A673 (cell line): ENCODE data around the gene CDK11B.
"Not testable (repeated sequence)": the region's sequence is repeated elsewhere in the genome, so short reads cannot be mapped to it uniquely, and the experiment has no call there.

Source experiments
- EZH2 ChIP-seq: fragments of 200-600 bp; sonication (generic); IDR thresholded peaks from 2 replicates; pipeline ENCODE4 v1.6.1; 2017; ENCODE audit warnings: borderline replicate concordance, low read depth, mild to moderate bottlenecking, mixed read lengths, antibody characterized with exemption, low read length; ENCODE audit not compliant: poor library complexity, severe bottlenecking
- TF ChIP-seq, protein P1 (sequence below): fragments of 300-800, 200-600 bp; sonication (generic); conservative IDR thresholded peaks from 2 replicates; pipeline ENCODE4 v1.5.1; 2017; ENCODE audit warnings: low read depth, mild to moderate bottlenecking, antibody characterized with exemption, low read length, moderate library complexity, mixed read lengths

- TF ChIP-seq, protein P1, sequence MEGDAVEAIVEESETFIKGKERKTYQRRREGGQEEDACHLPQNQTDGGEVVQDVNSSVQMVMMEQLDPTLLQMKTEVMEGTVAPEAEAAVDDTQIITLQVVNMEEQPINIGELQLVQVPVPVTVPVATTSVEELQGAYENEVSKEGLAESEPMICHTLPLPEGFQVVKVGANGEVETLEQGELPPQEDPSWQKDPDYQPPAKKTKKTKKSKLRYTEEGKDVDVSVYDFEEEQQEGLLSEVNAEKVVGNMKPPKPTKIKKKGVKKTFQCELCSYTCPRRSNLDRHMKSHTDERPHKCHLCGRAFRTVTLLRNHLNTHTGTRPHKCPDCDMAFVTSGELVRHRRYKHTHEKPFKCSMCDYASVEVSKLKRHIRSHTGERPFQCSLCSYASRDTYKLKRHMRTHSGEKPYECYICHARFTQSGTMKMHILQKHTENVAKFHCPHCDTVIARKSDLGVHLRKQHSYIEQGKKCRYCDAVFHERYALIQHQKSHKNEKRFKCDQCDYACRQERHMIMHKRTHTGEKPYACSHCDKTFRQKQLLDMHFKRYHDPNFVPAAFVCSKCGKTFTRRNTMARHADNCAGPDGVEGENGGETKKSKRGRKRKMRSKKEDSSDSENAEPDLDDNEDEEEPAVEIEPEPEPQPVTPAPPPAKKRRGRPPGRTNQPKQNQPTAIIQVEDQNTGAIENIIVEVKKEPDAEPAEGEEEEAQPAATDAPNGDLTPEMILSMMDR: not testable (repeated sequence)
- not testable (repeated sequence) for TF ChIP-seq EZH2
These were observed 12.5 kb downstream of the CDK11B start for GRCh38 chr1:1646326-1646725.
